D721Med (cell line): ENCODE data around the gene UNCX.
"Not testable (repeated sequence)": the region's sequence is repeated elsewhere in the genome, so short reads cannot be mapped to it uniquely, and the experiment has no call there.

Experiments used
- DNase-seq: peaks from one replicate; pipeline ENCODE4 v3.0.0; 2011; ENCODE audit warnings: low spot score; ENCODE audit not compliant: insufficient read length
- FAIRE-seq: peaks from 2 replicates; lab custom pipeline; 2011; peaks lifted over from hg19 to GRCh38; lab: Jason Lieb, UNC
- CTCF ChIP-seq: IDR thresholded peaks from 2 replicates; pipeline ENCODE4 v1.5.1; 2012; ENCODE audit warnings: mild to moderate bottlenecking, control low read depth; ENCODE audit not compliant: insufficient read depth; ENCODE audit errors: missing control alignments

The UNCX gene

GRCh38 chr7:1278543-1278942 is 45.9 kb downstream of the UNCX start:
- TF ChIP-seq CTCF: no peak
- DNase-seq: no peak
- FAIRE-seq: no peak

GRCh38 chr7:1279041-1279440 is 46.4 kb downstream of the UNCX start:
- no peak for TF ChIP-seq CTCF
- no peak for DNase-seq
- FAIRE-seq: no peak

- DNase-seq, FAIRE-seq: not testable (repeated sequence)
Observed at GRCh38 chr7:1279895-1280294, 47.2 kb downstream of the UNCX start.

- FAIRE-seq: no peak
- DNase-seq: no peak
- no peak for TF ChIP-seq CTCF
Observed at GRCh38 chr7:1281068-1281467, 48.4 kb downstream of the UNCX start.

- DNase-seq (no peak), FAIRE-seq (no peak)
- TF ChIP-seq CTCF: no peak
Observed at GRCh38 chr7:1282679-1283078, 50.0 kb downstream of the UNCX start.

- TF ChIP-seq CTCF: no peak
- no peak for DNase-seq
- FAIRE-seq: no peak
Observed at GRCh38 chr7:1283337-1283736, 50.7 kb downstream of the UNCX start.

- no peak for TF ChIP-seq CTCF
- FAIRE-seq (no peak), DNase-seq (no peak)
Observed at GRCh38 chr7:1283941-1284742, 51.5 kb downstream of the UNCX start.
